H1 (cell line): ENCODE data around the gene CHMP4B. TPM values are rescaled to one million over a fixed set of nuclear protein-coding genes. Genes with fewer than 3 reads are reported as not detected.

Experiments
- CTCF ChIA-PET: fragments of 300-600 bp; sonication (Branson Sonifier 250); formaldehyde crosslinking; loops from one replicate; lab custom pipeline; 2021; ENCODE audit not compliant: partially characterized antibody; lab: Charles Lee
- POLR2A ChIA-PET: fragments of 300-600 bp; sonication (Branson Sonifier 250); formaldehyde crosslinking; loops from one replicate; lab custom pipeline; 2021; ENCODE audit warnings: inconsistent platforms; ENCODE audit not compliant: partially characterized antibody; lab: Charles Lee
- DNase-seq, 2 experiments: peaks; one replicate each; pipeline versions ENCODE4 v3.0.0 to v3.0.0-alpha.2; 2010 to 2022; ENCODE audit warnings: low spot score in 2 of 2, low read depth in 1 of 2, mixed read lengths in 1 of 2
- FAIRE-seq: peaks from 2 replicates; lab custom pipeline; 2011; peaks lifted over from hg19 to GRCh38; lab: Jason Lieb, UNC
- H2AFZ ChIP-seq: 2 replicates; pipeline ENCODE4 v1.8.1; 2012; ENCODE audit warnings: low read length, inconsistent platforms
- H2AK5ac ChIP-seq: 2 replicates; pipeline ENCODE4 v1.6.1; 2013; ENCODE audit warnings: low read depth, low read length
- H2BK120ac ChIP-seq: replicated peaks from 2 replicates; pipeline ENCODE3; 2013; ENCODE audit warnings: low read depth, low read length, inconsistent platforms
- H2BK12ac ChIP-seq: 2 replicates; pipeline ENCODE4 v1.6.1; 2013; ENCODE audit warnings: low read depth, low read length
- H2BK15ac ChIP-seq: 2 replicates; pipeline ENCODE4 v1.6.1; 2013; ENCODE audit warnings: low read length
- H2BK20ac ChIP-seq: 2 replicates; pipeline ENCODE4 v1.6.1; 2013; ENCODE audit warnings: low read length
- H2BK5ac ChIP-seq: 2 replicates; pipeline ENCODE4 v1.6.1; 2013; ENCODE audit warnings: low read depth, low read length
- H3K14ac ChIP-seq: 2 replicates; pipeline ENCODE4 v1.6.1; 2013; ENCODE audit warnings: inconsistent platforms; ENCODE audit not compliant: insufficient read length
- H3K18ac ChIP-seq: 2 replicates; pipeline ENCODE4 v1.6.1; 2013; ENCODE audit warnings: low read length; ENCODE audit errors: extremely low read depth
- H3K23ac ChIP-seq: 2 replicates; pipeline ENCODE4 v1.6.1; 2013; ENCODE audit warnings: inconsistent platforms; ENCODE audit not compliant: insufficient read length
- H3K23me2 ChIP-seq: 2 replicates; pipeline ENCODE4 v1.6.1; 2013; ENCODE audit warnings: low read depth, low read length
- H3K27ac ChIP-seq: 2 replicates; pipeline ENCODE4 v1.6.1; 2011; ENCODE audit warnings: low read depth, low read length, inconsistent platforms
- H3K27me3 ChIP-seq, 4 experiments: replicated peaks in 1 of 4; 1 replicate in 1 of 4; 2 replicates in 3 of 4; pipeline versions ENCODE4 v1.6.1 to v1.8.1; 2011 to 2013; ENCODE audit warnings: low read length in 3 of 4, mild to moderate bottlenecking in 3 of 4, inconsistent platforms in 2 of 4, mixed read lengths in 2 of 4, moderate library complexity in 1 of 4; ENCODE audit not compliant: control insufficient read depth in 3 of 4, insufficient read depth in 3 of 4; ENCODE audit errors: extremely low read depth in 1 of 4
- H3K36me3 ChIP-seq, 4 experiments: 2 replicates each; pipeline versions ENCODE4 v1.6.1 to v1.8.1; 2011 to 2013; ENCODE audit warnings: mild to moderate bottlenecking in 4 of 4, low read length in 3 of 4, moderate library complexity in 2 of 4, control low read depth in 1 of 4, inconsistent platforms in 1 of 4; ENCODE audit not compliant: insufficient read depth in 4 of 4, control insufficient read depth in 2 of 4
- H3K4ac ChIP-seq: replicated peaks from 2 replicates; pipeline ENCODE3; 2013; ENCODE audit warnings: low read length, low read depth, mixed read lengths, inconsistent platforms; ENCODE audit not compliant: insufficient read length
- H3K4me1 ChIP-seq, 4 experiments: replicated peaks in 1 of 4; 1 replicate in 1 of 4; 2 replicates in 3 of 4; pipeline versions ENCODE4 v1.6.1 to v1.8.1; 2011 to 2013; ENCODE audit warnings: low read length in 3 of 4, inconsistent platforms in 2 of 4, mixed read lengths in 1 of 4; ENCODE audit not compliant: insufficient read depth in 4 of 4, control insufficient read depth in 3 of 4
- H3K4me2 ChIP-seq, 2 experiments: 2 replicates each; pipeline versions ENCODE4 v1.6.1 to v1.8.1; 2011 to 2013; ENCODE audit warnings: low read depth in 2 of 2, low read length in 2 of 2, control low read depth in 1 of 2, inconsistent platforms in 1 of 2, mild to moderate bottlenecking in 1 of 2; ENCODE audit not compliant: insufficient read depth in 1 of 2
- H3K4me3 ChIP-seq, 4 experiments: fragments of 200-600, 300-600 bp in 1 of 4; sonication (generic), shearing (Covaris generic), sonication (Bioruptor Twin) in 1 of 4; 2 replicates each; pipeline versions ENCODE4 v1.5.1 to v1.8.1; 2011 to 2016; ENCODE audit warnings: low read length in 4 of 4, low read depth in 3 of 4, control low read depth in 2 of 4, inconsistent platforms in 2 of 4, mild to moderate bottlenecking in 2 of 4, mixed read lengths in 1 of 4, moderate library complexity in 1 of 4; ENCODE audit not compliant: insufficient read depth in 2 of 4; ENCODE audit errors: extremely low read depth in 1 of 4
- H3K56ac ChIP-seq: replicated peaks from 2 replicates; pipeline ENCODE3; 2013; ENCODE audit warnings: low read depth, mild to moderate bottlenecking, mixed read lengths, low read length, inconsistent platforms; ENCODE audit not compliant: insufficient read length
- H3K79me1 ChIP-seq: 2 replicates; pipeline ENCODE4 v1.6.1; 2013; ENCODE audit warnings: low read depth, low read length, control low read depth
- H3K79me2 ChIP-seq, 2 experiments: 2 replicates each; pipeline versions ENCODE4 v1.6.1 to v1.8.1; 2012 to 2013; ENCODE audit warnings: low read length in 2 of 2, mild to moderate bottlenecking in 2 of 2, inconsistent platforms in 1 of 2; ENCODE audit not compliant: insufficient read depth in 2 of 2, control insufficient read depth in 1 of 2
- H3K9ac ChIP-seq, 4 experiments: replicated peaks in 1 of 4; 1 replicate in 1 of 4; 2 replicates in 3 of 4; pipeline versions ENCODE4 v1.6.1 to v1.8.1; 2011 to 2013; ENCODE audit warnings: low read depth in 3 of 4, low read length in 3 of 4, control low read depth in 2 of 4, mild to moderate bottlenecking in 2 of 4, moderate library complexity in 2 of 4, inconsistent platforms in 1 of 4; ENCODE audit errors: extremely low read depth in 1 of 4
- H3K9me3 ChIP-seq, 2 experiments: 2 replicates each; pipeline versions ENCODE4 v1.6.1 to v1.8.1; 2012 to 2013; ENCODE audit warnings: mild to moderate bottlenecking in 2 of 2, moderate library complexity in 2 of 2, control low read depth in 1 of 2, inconsistent platforms in 1 of 2, low read depth in 1 of 2, low read length in 1 of 2, mixed read lengths in 1 of 2; ENCODE audit not compliant: insufficient read depth in 2 of 2
- H4K20me1 ChIP-seq, 2 experiments: replicated peaks in 1 of 2; 2 replicates each; pipeline versions ENCODE3 to v1.8.1; 2011 to 2013; ENCODE audit warnings: inconsistent platforms in 2 of 2, low read length in 2 of 2, mild to moderate bottlenecking in 1 of 2; ENCODE audit not compliant: insufficient read depth in 2 of 2, control insufficient read depth in 1 of 2
- H4K5ac ChIP-seq: 2 replicates; pipeline ENCODE4 v1.6.1; 2013; ENCODE audit warnings: low read length, low read depth, mixed read lengths, inconsistent platforms; ENCODE audit not compliant: insufficient read length
- H4K8ac ChIP-seq: 2 replicates; pipeline ENCODE4 v1.8.0; 2013; ENCODE audit warnings: mild to moderate bottlenecking, moderate library complexity, low read length, inconsistent platforms; ENCODE audit not compliant: insufficient read depth; ENCODE audit errors: extremely low read depth
- H4K91ac ChIP-seq: replicated peaks from 2 replicates; pipeline ENCODE3; 2013; ENCODE audit warnings: low read length, mixed read lengths, inconsistent platforms; ENCODE audit not compliant: insufficient read length
- CBX8 ChIP-seq: fragments of 300-800, 300-1000 bp; sonication (generic); IDR thresholded peaks from 2 replicates; pipeline ENCODE4 v1.7.1; 2016; ENCODE audit warnings: low read depth, low read length, borderline replicate concordance
- RXRA ChIP-seq: IDR thresholded peaks from 2 replicates; pipeline ENCODE4 v1.6.1; 2011; ENCODE audit warnings: low read depth, mild to moderate bottlenecking, low read length, moderate library complexity; ENCODE audit not compliant: insufficient read depth
- WGBS, 2 experiments: shearing (Covaris generic) in 1 of 2; methylation state at CpG; one replicate each; pipeline versions ENCODE4 v1.1.6 to v1.1.7; 2013 to 2015; ENCODE audit warnings: low lambda C conversion rate in 2 of 2, mixed read lengths in 2 of 2, inconsistent platforms in 1 of 2, low coverage in 1 of 2, missing lambda C conversion rate in 1 of 2; ENCODE audit not compliant: insufficient replicate concordance in 2 of 2, insufficient coverage in 1 of 2, insufficient read length in 1 of 2; ENCODE audit errors: extremely low coverage in 1 of 2, missing lambda C conversion rate in 1 of 2; 5-methylcytosine and 5-hydroxymethylcytosine counted together
- polyA plus RNA-seq, 7 experiments: library from polyadenylated mRNA; depleted of rRNA in 3 of 7; stranded (reverse) in 5 of 7; unstranded in 2 of 7; fragments of >200 nt in 5 of 7; fragments of 200-250 nt in 2 of 7; gene quantifications; 1 replicate in 5 of 7; 2 replicates in 1 of 7; 4 replicates in 1 of 7; pipeline versions ENCODE4 v1.2.1 to v1.2.3, GENCODE V29; 2011 to 2013; ENCODE audit warnings: missing spikeins in 2 of 7, mixed read lengths in 2 of 7
- total RNA-seq: library from RNA; stranded (reverse); fragmentation: NEBNext Ultra II Directional; extraction: Animal tissue kit (Norgen Biotek cat#: 25700); gene quantifications from 2 replicates; pipeline ENCODE4 v1.2.1, GENCODE V29; 2021

The CHMP4B gene
- total and polyA plus RNA-seq, 2 of the 8 experiments (the other 6 are each of a cell fraction or from before 2014, with no cell fraction given) = 38.6 to 66.3 TPM

GRCh38 chr20:33785503-33785902, 25.6 kb upstream of the CHMP4B start:
- Histone ChIP-seq H3K27me3 (no peaks in the 10 kb centered on the region), H3K4ac (no peak overlapping the region), H3K4me2 (no peak overlapping the region), H3K9me3 (no peaks in the 10 kb centered on the region), H3K14ac (no peak overlapping the region), H3K79me1 (no peaks in the 10 kb centered on the region), H3K27ac (no peak overlapping the region), H3K56ac (no peak overlapping the region), H3K36me3 (peaks cover 0 to 1% (median 0%) of the 10 kb centered on the region in 4 experiments; a peak in 1 of 8 replicates), H2BK15ac (no peak overlapping the region), H4K8ac (no peak overlapping the region), H3K9ac (no peak overlapping the region), H4K5ac (no peak overlapping the region), H3K4me3 (no peak overlapping the region), H3K79me2 (no peaks in the 10 kb centered on the region), H2BK120ac (no peak overlapping the region), H2BK20ac (no peak overlapping the region), H3K23ac (no peak overlapping the region), H2BK12ac (no peak overlapping the region), H2AFZ (no peak overlapping the region), H3K18ac (no peak overlapping the region), H3K4me1 (peaks cover 0 to 3% (median 1%) of the 10 kb centered on the region in 4 experiments; a peak in 3 of 7 replicates), H4K20me1 (no peaks in the 10 kb centered on the region), H4K91ac (no peak overlapping the region), H2BK5ac (no peak overlapping the region), H3K23me2 (no peaks in the 10 kb centered on the region), H2AK5ac (no peak overlapping the region)
- no peak for DNase-seq
- TF ChIP-seq CBX8 (no peak), RXRA (no peak)
- CTCF ChIA-PET = no interaction called here
- FAIRE-seq = no peak
- POLR2A ChIA-PET = no interaction called here
- 87% methylated on average over 5 of the region's 5 CpGs; no CpG with 5 or more reads in 1 of the 2 experiments for WGBS, 2 experiments
